Neuronal stem cell (in vitro differentiated cells): ENCODE measurements around the gene GABBR2.

Experiments
- DNase-seq: peaks from one replicate; pipeline ENCODE4 v3.0.0-alpha.2; 2013; ENCODE audit warnings: low spot score
- H2AFZ ChIP-seq: one replicate; pipeline ENCODE4 v1.6.1; 2013; ENCODE audit warnings: mild to moderate bottlenecking, low read length, inconsistent platforms
- H2AK5ac ChIP-seq: 2 replicates; pipeline ENCODE4 v1.6.1; 2013; ENCODE audit warnings: low read depth, mild to moderate bottlenecking, inconsistent platforms, low read length, moderate library complexity, mixed read lengths
- H2BK120ac ChIP-seq: 2 replicates; pipeline ENCODE4 v1.6.1; 2013; ENCODE audit warnings: low read depth, mild to moderate bottlenecking, inconsistent platforms, low read length, moderate library complexity, mixed read lengths
- H2BK12ac ChIP-seq: one replicate; pipeline ENCODE4 v1.6.1; 2013; ENCODE audit warnings: low read length, inconsistent platforms
- H2BK15ac ChIP-seq: 2 replicates; pipeline ENCODE4 v1.6.1; 2013; ENCODE audit warnings: mild to moderate bottlenecking, low read length, inconsistent platforms, mixed read lengths
- H2BK5ac ChIP-seq: one replicate; pipeline ENCODE4 v1.6.1; 2013; ENCODE audit warnings: inconsistent platforms, mild to moderate bottlenecking, low read length, moderate library complexity
- H3K14ac ChIP-seq: one replicate; pipeline ENCODE4 v1.6.1; 2013; ENCODE audit warnings: low read length, inconsistent platforms
- H3K18ac ChIP-seq: 2 replicates; pipeline ENCODE4 v1.6.1; 2013; ENCODE audit warnings: low read length, inconsistent platforms
- H3K23ac ChIP-seq: 2 replicates; pipeline ENCODE4 v1.6.1; 2013; ENCODE audit warnings: low read depth, mild to moderate bottlenecking, mixed read lengths, low read length, inconsistent platforms; ENCODE audit not compliant: poor library complexity
- H3K27ac ChIP-seq: replicated peaks from 3 replicates; pipeline ENCODE4 v1.5.1; 2013; ENCODE audit warnings: low read length, inconsistent platforms
- H3K27me3 ChIP-seq, 3 experiments: 2 replicates each; pipeline ENCODE4 v1.6.1; 2013; ENCODE audit warnings: low read length in 3 of 3, mild to moderate bottlenecking in 2 of 3, inconsistent platforms in 1 of 3, low read depth in 1 of 3, mixed read lengths in 1 of 3, moderate library complexity in 1 of 3; ENCODE audit not compliant: control insufficient read depth in 3 of 3, insufficient read depth in 3 of 3
- H3K36me3 ChIP-seq, 2 donors: replicated peaks in 1 of 2; 2 replicates each; pipeline ENCODE4 v1.6.1; 2013; ENCODE audit warnings: low read length in 2 of 2; ENCODE audit not compliant: control insufficient read depth in 2 of 2, insufficient read depth in 2 of 2
- H3K4ac ChIP-seq: 2 replicates; pipeline ENCODE4 v1.6.1; 2013; ENCODE audit warnings: inconsistent platforms, mild to moderate bottlenecking, low read length, moderate library complexity
- H3K4me1 ChIP-seq, 2 donors: 1 replicate in 1 of 2; 2 replicates in 1 of 2; pipeline ENCODE4 v1.6.1; 2013; ENCODE audit warnings: low read length in 2 of 2, low read depth in 1 of 2; ENCODE audit not compliant: control insufficient read depth in 2 of 2, insufficient read depth in 1 of 2
- H3K4me2 ChIP-seq: one replicate; pipeline ENCODE4 v1.6.1; 2013; ENCODE audit warnings: mild to moderate bottlenecking, low read length, inconsistent platforms; ENCODE audit not compliant: insufficient read depth, poor library complexity, severe bottlenecking
- H3K4me3 ChIP-seq, 2 donors: 2 replicates each; pipeline ENCODE4 v1.5.1; 2013; ENCODE audit warnings: low read length in 2 of 2, mild to moderate bottlenecking in 2 of 2, inconsistent platforms in 1 of 2, moderate library complexity in 1 of 2
- H3K79me1 ChIP-seq: one replicate; pipeline ENCODE4 v1.6.1; 2013; ENCODE audit warnings: low read depth, mild to moderate bottlenecking, inconsistent platforms, low read length, moderate library complexity
- H3K9ac ChIP-seq: one replicate; pipeline ENCODE4 v1.6.1; 2013; ENCODE audit warnings: mild to moderate bottlenecking, low read depth, low read length, inconsistent platforms; ENCODE audit not compliant: poor library complexity
- H3K9me3 ChIP-seq, 2 donors: replicated peaks in 1 of 2; 2 replicates each; pipeline versions ENCODE3 to v1.6.1; 2013; ENCODE audit warnings: low read length in 2 of 2, mild to moderate bottlenecking in 2 of 2, inconsistent platforms in 1 of 2, low read depth in 1 of 2, mixed read lengths in 1 of 2, moderate library complexity in 1 of 2; ENCODE audit not compliant: control insufficient read depth in 2 of 2, insufficient read depth in 1 of 2
- H4K8ac ChIP-seq: one replicate; pipeline ENCODE4 v1.6.1; 2013; ENCODE audit warnings: low read depth, mild to moderate bottlenecking, inconsistent platforms, low read length, moderate library complexity
- H4K91ac ChIP-seq: one replicate; pipeline ENCODE4 v1.6.1; 2013; ENCODE audit warnings: low read length, low read depth, mild to moderate bottlenecking, inconsistent platforms; ENCODE audit not compliant: poor library complexity
- WGBS, 2 donors: extraction: QIAGEN DNeasy Blood & Tissue Kit; methylation state at CpG; one replicate each; pipeline ENCODE4 v1.1.7; 2013; ENCODE audit warnings: missing lambda C conversion rate in 2 of 2, mixed read lengths in 1 of 2; ENCODE audit not compliant: insufficient read length in 2 of 2, insufficient replicate concordance in 1 of 2; ENCODE audit errors: extremely low coverage in 2 of 2; 5-methylcytosine and 5-hydroxymethylcytosine counted together

The GABBR2 gene

GRCh38 chr9:98547606-98548005, 161.1 kb downstream of the GABBR2 start:
- no peak overlapping the region for H2AK5ac ChIP-seq
- no CpG with 5 or more reads among the region's 2 CpGs for WGBS, 2 donors
- no peak overlapping the region for H2BK120ac ChIP-seq
- H4K91ac ChIP-seq = no peak overlapping the region
- no peak overlapping the region for H3K4ac ChIP-seq
- H2AFZ ChIP-seq = no peak overlapping the region
- H2BK15ac ChIP-seq = no peak overlapping the region
- no peaks in the 10 kb centered on the region for H3K79me1 ChIP-seq
- DNase-seq = no peak
- no peak overlapping the region for H3K27ac ChIP-seq
- H3K4me2 ChIP-seq = no peak overlapping the region
- no peak overlapping the region for H3K9ac ChIP-seq
- no peak overlapping the region for H4K8ac ChIP-seq
- no peaks in the 10 kb centered on the region for H3K9me3 ChIP-seq
- peaks cover 0 to 3% (median 0%) of the 10 kb centered on the region in 3 experiments for H3K27me3 ChIP-seq
- no peak overlapping the region for H3K4me3 ChIP-seq
- no peak overlapping the region for H3K14ac ChIP-seq
- H2BK5ac ChIP-seq = no peak overlapping the region
- no peak overlapping the region for H2BK12ac ChIP-seq
- H3K4me1 ChIP-seq = peaks cover 0 to 7% of the 10 kb centered on the region in 2 donors
- H3K36me3 ChIP-seq = no peaks in the 10 kb centered on the region
- H3K23ac ChIP-seq = no peak overlapping the region
- H3K18ac ChIP-seq = no peak overlapping the region

GRCh38 chr9:98545021-98545420, 163.7 kb downstream of the GABBR2 start:
- Histone ChIP-seq H3K27me3 (no peaks in the 10 kb centered on the region), H2AFZ (no peak overlapping the region), H3K23ac (no peak overlapping the region), H2BK5ac (no peak overlapping the region), H3K9ac (no peak overlapping the region), H3K4me1 (peaks cover 0 to 3% of the 10 kb centered on the region in 2 donors), H3K27ac (no peak overlapping the region), H3K14ac (no peak overlapping the region), H3K36me3 (no peaks in the 10 kb centered on the region), H2AK5ac (no peak overlapping the region), H4K8ac (no peak overlapping the region), H2BK120ac (no peak overlapping the region), H4K91ac (no peak overlapping the region), H3K4me3 (no peak overlapping the region), H3K18ac (no peak overlapping the region), H2BK12ac (no peak overlapping the region), H2BK15ac (no peak overlapping the region), H3K9me3 (no peaks in the 10 kb centered on the region), H3K4me2 (no peak overlapping the region), H3K79me1 (no peaks in the 10 kb centered on the region), H3K4ac (no peak overlapping the region)
- DNase-seq = no peak
- WGBS, 2 donors = no CpG with 5 or more reads among the region's 4 CpGs

- no peak overlapping the region for H3K14ac ChIP-seq
- H4K8ac ChIP-seq = no peak overlapping the region
- H2AFZ ChIP-seq = no peak overlapping the region
- no peak overlapping the region for H4K91ac ChIP-seq
- no peak overlapping the region for H2BK120ac ChIP-seq
- H3K27me3 ChIP-seq = no peaks in the 10 kb centered on the region
- no peaks in the 10 kb centered on the region for H3K36me3 ChIP-seq
- H2AK5ac ChIP-seq = no peak overlapping the region
- no peak overlapping the region for H2BK12ac ChIP-seq
- DNase-seq = no peak
- H2BK5ac ChIP-seq = no peak overlapping the region
- no peak overlapping the region for H3K23ac ChIP-seq
- H3K9me3 ChIP-seq = no peaks in the 10 kb centered on the region
- no peak overlapping the region for H3K4me3 ChIP-seq
- H3K9ac ChIP-seq = no peak overlapping the region
- no CpG with 5 or more reads among the region's 16 CpGs for WGBS, 2 donors
- peak overlapping the region; percentile 9 for H3K18ac ChIP-seq
- no peak overlapping the region for H3K4me2 ChIP-seq
- no peak overlapping the region for H3K27ac ChIP-seq
- H2BK15ac ChIP-seq = no peak overlapping the region
- no peak overlapping the region for H3K4ac ChIP-seq
- H3K4me1 ChIP-seq = peaks cover 0 to 3% of the 10 kb centered on the region in 2 donors
- H3K79me1 ChIP-seq = no peaks in the 10 kb centered on the region
Observed at GRCh38 chr9:98541684-98542230, 167.0 kb downstream of the GABBR2 start.

GRCh38 chr9:98540476-98540875, 168.3 kb downstream of the GABBR2 start:
- H3K36me3 ChIP-seq = no peaks in the 10 kb centered on the region
- no peaks in the 10 kb centered on the region for H3K79me1 ChIP-seq
- H3K27me3 ChIP-seq = no peaks in the 10 kb centered on the region
- no peak for DNase-seq
- no peak overlapping the region for H3K18ac ChIP-seq
- H3K14ac ChIP-seq = no peak overlapping the region
- no peak overlapping the region for H4K8ac ChIP-seq
- no peak overlapping the region for H2BK120ac ChIP-seq
- no peak overlapping the region for H3K4me2 ChIP-seq
- no peaks in the 10 kb centered on the region for H3K9me3 ChIP-seq
- no peak overlapping the region for H2BK15ac ChIP-seq
- H3K23ac ChIP-seq = no peak overlapping the region
- WGBS, 2 donors = no CpG with 5 or more reads among the region's 4 CpGs
- no peak overlapping the region for H2AK5ac ChIP-seq
- H3K9ac ChIP-seq = no peak overlapping the region
- no peak overlapping the region for H3K4ac ChIP-seq
- no peak overlapping the region for H2BK12ac ChIP-seq
- no peak overlapping the region for H3K4me3 ChIP-seq
- H4K91ac ChIP-seq = no peak overlapping the region
- H3K4me1 ChIP-seq = peaks cover 0 to 3% of the 10 kb centered on the region in 2 donors
- H3K27ac ChIP-seq = no peak overlapping the region
- H2BK5ac ChIP-seq = no peak overlapping the region
- no peak overlapping the region for H2AFZ ChIP-seq
